HG03097 (cell line): Measurements from ENCODE around the gene ZDHHC7.
"Not testable (repeated sequence)": the region's sequence is repeated elsewhere in the genome, so short reads cannot be mapped to it uniquely, and the experiment has no call there.

Experiments used
- ATAC-seq: cut with Tn5 transposase; IDR thresholded peaks from one replicate; pipeline ENCODE4 v1.9.1; 2021; ENCODE audit not compliant: unreplicated experiment, low FRiP score

The ZDHHC7 gene

DNA sequence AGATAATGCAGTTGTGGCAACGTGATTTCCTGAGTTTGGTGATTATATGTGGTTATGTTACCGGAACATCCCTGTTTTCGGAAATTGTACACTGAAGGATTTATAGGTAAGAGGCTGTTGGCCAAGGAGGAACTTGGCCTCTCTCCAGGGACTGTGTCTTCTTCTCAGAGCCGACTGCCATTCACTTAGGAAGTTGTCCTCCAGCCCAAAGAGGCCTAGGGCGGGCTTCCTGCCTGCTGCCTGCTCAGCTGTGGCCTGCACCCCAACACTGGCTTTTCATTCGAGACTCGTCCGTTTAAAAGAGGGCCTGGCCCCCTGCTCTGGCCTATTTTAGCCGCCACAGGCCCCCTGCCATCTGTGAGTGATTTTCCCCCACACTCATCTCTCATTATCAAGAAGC lies 64.3 kb downstream of the ZDHHC7 start:
- ATAC-seq = no peak

DNA sequence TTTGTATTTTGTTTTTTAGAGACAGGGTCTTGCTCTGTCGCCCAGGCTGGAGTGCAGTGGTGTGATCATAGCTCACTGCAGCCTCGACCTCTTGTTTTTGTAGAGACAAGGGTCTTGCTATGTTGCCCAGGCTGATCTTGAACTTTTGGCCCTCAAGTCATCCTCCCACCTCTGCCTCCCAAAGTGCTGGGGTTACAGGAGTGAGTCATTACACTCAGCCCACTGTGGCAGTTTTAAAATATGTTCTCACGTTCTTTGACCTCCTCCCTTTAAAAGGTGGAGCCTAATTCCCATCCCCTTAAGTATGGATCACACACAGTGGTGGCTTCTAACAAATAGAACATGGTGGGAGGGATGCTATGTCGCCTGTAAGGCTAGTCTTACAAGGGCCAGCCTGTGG lies 67.7 kb downstream of the ZDHHC7 start:
- no peak for ATAC-seq

DNA sequence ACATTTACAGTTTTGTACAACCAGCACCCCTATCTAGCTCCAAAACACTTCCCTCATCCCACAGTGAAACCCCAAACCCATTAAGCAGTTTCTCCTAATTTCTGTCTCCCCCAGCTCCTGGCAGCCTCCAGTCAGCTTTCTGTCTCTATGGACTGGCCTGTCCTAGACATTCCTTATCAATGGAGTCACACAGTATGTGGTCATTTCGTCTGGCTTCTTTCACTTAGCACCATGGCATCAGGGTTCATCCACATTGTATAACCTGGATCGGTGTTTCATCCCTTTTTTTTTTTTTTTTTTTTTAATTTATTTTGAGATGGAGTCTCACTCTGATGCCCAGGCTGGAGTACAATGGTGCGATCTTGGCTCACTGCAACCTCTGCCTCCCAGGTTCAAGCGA lies 68.5 kb downstream of the ZDHHC7 start:
- ATAC-seq = no peak

DNA sequence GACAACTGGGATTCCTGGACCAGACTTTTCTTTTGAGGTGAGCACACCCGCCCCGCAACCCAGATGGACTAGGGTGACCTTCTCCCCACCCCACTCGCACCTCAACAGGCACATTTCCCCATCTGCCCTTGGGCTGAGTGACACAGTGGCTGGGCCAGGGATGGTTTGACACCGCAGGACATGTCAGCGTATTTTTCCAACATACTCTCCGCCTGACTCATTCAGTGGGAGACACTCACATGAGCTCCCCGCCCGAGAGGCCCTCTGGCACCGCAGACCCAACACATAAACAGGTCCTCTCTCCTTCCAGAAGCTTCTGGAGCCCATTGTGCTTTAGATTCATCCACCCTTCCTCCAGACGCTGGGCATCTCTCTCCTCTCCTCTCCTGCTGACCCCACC lies 69.4 kb downstream of the ZDHHC7 start:
- no peak for ATAC-seq

DNA sequence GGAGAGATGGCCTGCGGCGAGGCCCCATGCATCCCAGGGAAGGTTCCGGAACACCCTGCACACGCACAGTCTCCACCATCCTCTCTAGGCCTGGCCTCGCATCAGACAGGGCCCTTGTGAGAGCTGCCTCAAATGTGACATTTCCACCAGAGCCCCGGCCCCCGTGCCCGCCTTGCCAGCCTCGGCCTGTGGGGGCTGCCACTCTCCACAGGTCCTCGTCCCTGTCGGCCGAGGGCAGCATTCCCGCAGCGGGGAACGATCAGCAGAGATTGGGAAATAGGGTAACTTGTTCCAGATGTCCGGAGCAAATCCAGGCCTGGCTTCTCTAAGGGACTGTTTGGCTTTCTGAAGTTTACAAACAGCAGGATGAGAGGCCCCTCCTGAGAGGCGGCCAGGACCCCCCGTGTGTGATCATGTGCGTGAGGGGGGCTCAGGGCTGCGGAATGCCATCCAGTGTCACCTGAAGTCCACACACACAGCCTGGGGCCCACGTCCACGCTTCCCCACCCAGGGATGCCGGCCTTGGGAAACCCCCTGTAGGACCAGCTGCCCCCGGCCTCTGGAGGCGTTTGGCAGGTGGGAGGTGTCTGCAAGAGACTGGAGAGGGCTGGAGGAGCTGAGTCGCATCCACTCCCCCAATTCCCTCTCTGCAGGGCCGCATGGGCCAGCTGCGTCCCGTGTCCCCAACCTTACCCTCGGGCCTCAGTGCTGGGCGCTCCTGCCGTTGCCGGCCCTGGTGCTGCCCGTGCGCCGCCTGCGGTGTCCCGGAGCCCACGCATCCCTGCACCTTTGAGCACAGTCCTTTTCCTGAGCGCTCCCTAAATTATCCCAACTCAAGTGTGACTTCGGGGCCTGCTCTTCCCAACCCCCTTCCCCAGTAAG lies 70.4 kb downstream of the ZDHHC7 start:
- ATAC-seq = no peak

DNA sequence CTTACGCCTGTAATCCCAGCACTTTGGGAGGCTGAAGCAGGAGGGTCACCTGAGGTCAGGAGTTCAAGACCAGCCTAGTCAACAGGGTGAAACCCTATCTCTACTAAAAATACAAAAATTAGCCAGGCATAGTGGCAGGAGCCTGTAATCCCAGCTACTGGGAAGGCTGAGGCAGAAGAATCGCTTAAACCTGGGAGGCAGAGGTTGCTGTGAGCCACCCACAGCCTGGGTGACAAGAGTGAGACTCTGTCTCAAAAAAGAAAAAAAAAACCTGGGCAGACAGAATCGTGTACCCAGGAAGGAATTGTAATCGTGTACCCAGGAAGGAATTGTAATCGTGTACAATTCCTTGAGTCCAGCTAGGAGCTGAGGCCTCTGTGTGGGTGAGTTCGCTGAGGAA lies 72.7 kb downstream of the ZDHHC7 start:
- ATAC-seq = not testable (repeated sequence)

DNA sequence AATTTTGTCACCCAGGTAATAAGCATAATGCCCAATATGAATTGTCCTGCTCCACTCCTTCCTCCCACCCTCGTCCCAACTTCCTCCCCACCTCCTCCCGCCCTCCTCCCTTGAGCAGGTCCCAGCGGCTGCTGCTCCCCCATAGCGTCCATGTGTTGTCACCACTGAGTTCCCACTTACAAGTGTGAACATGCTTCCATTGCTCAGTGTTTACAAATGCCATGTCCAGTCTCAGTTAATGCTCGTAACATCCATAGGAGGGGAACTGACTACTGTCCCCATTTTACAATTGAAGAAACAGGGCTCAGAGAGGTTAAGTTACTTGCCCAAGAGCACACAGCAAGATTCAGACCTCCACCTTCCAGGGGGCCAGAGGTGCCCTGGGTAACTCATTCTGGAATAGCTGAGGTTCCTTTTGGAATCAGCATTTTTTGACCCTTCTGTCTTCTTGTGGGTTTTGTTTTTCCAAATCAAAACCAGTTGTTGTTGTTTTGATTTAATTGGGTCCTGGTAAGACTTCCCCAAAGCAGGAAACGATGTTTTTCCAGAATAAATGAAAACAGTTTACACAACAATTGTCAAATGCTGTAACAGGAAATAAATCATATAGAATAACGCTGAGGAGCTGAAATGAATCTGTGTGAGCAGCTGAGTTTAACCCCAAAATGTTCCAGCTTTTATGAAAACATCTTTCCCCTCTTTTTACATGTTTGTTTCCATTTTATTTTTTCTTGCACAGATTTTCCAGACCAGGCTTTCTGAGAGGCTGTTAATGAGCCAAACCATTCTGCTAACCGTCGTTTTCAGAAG lies 73.9 kb downstream of the ZDHHC7 start:
- no peak for ATAC-seq

DNA sequence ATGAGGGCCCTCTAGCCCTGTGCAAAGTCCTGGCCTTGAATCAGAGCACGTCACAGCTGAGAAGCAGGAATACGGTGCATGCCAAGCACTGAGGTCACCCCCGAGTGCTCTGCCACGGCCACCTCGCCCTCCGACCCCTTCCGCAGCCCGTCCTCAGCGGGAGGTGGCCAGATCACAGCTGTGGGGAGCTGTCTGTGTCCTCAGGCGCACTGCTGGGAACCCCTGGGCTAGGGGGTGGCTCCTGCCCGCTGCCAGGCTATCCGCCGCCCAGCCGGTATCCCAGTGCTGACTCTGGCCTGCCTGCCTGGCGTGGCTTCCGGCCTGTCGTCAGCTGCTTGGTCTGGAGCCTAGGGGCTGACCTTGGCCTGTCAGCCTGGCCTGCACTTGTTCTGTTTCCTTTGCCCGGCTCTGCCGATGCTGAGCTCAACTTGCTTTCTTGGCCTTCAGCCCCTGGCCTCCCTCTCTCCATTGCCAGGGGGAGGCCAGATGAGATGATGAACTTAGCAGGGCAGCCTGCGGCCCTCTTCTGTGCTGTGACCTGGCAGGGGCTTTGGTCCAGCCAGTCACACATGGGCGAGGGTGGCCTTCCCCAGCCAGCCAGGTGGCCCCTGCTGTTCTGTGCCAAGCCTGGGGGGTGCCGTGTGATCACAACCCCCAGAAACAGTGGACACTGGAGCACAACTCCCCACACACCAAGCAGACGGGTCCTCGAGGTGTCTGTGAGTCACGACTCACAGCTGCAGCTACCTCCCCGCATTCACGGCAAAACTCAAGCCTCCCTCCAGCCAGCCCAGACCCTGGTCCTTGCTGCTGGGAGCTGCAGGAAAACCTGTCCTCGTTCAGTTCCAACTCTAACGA lies 77.3 kb downstream of the ZDHHC7 start:
- ATAC-seq = no peak

DNA sequence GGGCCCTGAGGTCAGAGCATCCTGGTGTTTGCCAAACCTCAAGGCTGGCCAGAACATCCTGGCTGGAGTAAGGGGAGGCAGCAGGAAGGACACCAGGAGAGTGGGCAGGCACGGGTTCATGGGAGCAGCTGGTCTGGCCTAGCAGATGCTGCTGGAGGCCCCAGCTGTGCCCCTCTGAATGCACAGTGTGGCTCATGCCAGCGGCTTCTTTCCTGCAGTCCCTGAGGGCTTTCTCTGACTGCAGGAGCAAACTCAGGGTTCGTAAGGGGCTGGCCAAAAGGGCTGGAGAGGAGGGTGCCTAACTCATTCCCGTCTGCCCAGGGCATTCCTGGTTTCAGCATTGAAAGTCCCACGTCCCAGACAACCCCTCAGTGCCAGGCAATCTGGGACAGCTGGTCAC lies 78.7 kb downstream of the ZDHHC7 start:
- ATAC-seq = no peak

DNA sequence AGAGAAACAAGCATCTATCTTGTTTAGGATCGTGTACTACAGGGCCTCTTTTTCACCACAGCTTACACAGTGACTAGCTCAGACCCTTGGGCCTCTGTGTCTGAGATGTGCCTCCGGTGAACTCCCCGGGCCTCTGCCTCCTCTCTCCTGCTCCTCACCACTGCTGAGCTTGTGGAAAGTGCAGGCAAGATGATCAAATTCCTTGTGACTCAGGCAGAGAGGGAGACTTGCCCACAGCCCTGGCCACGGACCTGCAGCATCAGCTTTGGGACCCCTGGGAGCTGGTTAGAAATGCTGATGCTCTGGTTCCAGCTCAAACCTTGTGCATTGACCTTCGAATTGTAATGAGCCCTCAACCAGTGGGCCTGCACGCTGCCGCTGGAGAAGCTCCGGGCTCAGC lies 79.8 kb downstream of the ZDHHC7 start:
- ATAC-seq = no peak

DNA sequence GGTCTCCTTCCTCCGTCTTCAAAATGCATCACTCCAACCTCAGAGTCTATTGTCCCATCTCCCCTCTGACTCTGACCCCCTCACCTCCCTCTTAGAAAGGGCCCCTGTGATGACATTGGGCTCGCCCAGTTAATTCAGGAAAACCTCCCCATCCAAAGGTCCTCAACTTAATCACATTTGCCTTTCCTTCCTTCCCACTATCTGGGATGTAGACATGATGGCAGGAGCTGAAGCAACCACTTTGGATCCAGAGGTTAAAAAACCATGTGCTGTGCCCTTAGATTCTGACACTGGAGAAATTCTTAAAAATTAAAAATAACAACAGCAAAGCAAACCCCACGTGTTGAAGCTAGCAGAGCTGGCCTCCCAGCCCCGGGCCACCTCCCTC lies 80.2 kb downstream of the ZDHHC7 start:
- ATAC-seq = no peak

DNA sequence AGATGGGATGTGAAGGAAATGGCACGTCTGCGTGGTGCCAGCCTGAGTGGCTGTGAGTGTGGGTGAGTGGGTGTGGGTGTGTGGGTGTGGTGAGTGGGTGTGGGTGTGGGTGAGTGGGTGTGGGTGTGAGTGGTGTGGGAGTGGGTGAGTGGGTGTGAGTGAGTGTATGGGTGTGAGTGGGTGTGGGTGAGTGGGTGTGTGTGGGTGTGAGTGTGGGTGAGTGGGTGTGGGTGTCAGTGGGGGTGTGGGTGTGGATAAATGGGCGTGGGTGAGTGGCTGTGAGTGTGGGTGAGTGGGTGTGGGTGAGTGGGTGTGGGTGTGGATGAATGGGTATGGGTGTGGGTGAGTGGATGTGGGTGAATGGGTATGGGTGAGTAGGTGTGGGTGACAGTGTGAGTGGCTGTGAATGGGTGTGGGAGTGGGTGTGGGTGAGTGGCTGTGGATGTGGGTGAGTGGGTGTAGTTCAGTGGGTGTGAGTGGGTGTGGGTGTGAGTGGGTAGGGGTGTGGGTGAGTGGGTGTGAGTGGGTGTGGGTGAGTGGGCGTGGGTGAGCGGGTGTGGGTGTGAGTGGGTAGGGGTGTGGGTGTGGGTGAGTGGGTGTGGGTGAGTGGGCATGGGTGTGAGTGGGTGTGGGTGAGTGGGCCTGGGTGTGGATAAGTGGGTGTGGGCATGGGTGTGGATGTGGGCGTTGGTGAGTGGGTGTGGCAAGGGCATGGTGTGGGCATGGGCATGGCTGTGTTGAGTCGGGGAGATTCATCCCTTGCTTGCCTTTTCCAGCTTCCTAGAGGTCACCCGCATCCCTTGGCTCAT lies 80.8 kb downstream of the ZDHHC7 start:
- no peak for ATAC-seq

DNA sequence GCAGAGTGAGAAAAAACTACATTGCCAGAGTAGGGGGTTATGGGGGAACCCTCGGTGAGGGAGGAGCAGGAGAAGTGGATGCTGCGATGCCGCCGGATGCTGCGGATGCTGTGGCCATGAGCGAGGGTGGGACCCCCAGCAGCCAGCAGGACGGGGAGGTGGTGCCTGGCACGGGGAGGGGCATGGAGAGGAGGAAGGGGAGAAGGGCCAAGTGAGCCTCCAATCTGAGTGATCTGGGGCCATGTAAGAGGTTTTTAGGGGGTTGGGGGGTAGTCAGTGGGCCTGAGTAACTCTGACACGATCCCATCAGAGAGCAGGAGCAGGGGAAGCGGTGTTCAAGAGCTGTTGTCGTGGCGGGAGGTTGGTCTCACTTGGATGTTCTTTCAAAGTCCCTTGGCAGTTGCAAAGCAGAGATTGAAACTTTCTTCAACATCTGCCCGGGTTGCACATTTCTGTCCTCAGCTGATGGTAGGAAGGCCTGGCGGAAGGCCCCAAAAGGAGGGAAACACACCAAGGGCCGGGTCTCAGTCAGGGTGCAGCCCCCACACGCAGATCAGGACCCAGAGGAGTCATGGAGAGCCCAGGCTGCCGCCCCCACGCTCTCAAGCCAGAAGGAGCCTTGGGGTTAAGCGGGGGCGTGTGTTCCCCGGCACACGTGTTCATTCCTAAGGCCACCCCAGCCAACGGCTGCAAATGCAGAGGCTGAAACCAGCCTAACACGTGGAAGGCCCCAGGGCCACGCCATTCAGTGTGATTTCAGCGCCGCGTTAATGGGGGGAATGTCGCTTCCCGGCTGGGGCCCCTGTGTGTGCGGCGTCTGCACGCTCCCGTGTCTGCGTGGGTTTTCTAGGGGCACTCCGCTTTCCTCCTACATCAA lies 81.7 kb downstream of the ZDHHC7 start:
- no peak for ATAC-seq

DNA sequence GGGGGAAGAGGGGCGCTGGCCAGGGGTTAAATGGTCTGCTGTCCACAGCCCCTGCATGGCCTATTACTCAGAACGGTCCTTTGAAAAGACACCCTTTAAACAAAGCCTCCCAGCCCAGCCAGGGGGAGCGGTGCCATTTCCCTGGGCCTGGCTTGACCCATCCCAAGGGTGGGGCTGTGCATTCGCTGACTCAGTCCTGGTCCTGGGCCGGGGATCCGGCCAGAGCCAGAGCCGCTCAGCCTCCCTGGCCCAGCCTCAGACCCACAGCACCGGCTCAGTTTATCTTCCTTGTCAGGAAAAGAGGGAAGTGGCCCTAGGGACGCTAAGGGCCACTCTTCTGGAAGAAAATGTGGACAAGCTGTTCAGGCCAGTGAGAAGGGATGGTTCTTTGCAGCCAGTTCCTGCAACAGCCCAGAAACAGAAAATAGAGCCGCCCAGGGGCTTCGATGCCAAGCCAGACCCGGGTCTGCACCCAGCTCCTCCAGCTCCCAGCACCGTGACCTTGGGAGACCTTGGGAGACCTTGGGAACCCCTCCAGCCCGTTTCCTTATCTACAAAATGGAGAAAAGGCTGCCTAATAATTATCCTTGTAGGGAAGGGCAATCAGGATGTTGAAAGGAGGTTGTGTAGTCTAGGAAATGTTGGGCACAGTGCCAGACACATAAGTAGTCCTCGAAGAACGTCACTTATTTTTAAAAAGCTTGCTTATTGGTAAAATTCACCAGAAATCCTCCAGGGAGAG lies 82.5 kb downstream of the ZDHHC7 start:
- ATAC-seq = no peak

DNA sequence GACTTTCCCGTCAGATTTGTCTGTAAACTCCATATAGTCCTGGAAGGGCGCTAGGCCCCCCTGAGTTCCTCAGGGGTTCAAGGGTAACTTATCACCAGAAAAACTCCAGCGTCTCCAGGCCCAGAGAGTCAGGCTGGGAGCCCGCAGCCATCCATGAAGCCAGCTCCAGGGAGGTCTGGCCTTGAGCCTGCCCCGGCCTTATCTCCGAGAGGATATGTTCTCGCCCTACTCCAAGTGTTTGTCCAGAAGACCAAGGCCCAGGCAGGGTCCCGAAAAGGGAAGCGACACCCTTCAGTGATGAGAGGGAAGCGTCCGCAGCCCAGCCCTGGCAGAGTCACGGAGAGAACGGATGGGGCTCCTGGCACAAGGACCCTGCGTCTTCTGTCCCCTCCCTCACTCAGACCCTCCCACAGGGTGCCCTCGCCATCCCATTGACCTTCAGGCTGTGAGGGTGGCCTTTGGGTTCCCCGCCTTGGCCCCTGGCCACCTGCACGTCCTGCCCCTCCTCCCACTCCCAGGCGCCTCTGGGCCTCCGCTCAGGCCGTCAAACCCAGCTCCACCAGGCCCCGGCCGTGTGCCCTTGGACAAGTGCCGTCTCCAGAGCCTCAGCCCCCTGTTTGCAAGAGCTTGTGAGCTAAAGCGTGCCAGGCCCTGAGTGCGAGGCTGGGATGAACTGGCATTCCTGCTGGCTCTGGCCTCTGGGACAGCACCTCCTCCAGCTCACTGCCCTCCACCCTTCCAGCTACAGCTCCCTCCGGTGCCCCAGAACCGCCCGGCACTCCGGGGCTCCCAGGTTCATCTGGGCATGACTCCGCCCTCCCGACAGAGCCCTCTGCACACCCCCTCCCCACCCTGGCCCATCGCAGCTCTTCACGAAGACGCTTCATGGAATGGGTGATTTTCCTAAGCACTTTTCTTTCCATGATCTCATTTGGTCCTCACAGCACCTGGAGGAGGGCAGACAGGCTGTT lies 83.4 kb downstream of the ZDHHC7 start:
- ATAC-seq = no peak

DNA sequence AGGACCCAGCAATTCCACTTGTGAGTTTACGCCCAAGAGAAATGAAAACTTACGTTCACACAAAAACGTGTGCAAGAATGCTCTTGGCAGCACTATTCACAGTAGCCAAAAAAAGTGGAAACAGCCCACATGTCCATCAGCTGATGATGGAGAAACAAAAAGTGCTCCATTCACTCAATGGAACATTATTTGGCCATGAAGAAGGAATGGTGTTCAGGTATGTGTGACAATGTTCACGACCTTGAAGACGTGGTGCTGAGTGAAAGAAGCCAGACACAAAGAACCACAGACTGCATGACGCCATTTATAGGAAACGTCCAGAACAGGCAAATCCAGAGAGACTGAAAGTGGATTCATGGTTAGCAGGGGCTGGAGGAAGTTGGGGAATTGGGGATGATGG lies 84.9 kb downstream of the ZDHHC7 start:
- no peak for ATAC-seq

DNA sequence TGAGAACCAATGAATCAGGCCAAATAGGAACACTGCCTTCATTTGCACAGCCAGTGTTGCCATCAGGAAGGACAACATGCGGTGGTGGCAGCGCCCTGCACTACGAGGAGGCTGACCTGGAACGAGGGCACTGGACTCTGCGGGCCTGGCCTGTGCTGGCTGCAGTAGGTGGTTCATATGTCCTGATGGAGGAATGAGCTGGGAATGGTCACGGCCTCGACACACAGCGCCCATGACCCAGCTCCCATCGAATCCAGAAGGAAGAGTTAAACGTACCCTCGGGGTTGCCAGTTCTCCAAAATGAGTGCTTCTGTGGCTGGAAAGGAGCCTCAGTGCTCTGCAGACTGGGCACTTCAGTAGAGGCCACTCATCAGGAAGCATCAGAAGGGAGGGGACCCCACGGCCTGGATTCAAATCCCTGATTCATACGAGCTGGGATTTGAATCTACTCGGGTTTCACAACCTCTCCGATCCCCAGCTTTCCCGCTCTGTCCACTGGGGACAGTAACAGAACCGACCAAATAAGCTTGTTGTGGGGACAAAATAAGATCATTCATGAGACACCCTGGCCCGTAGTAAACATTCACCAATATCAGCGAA lies 85.5 kb downstream of the ZDHHC7 start:
- ATAC-seq = no peak
